OCI-LY7 (cell line): ENCODE results near the gene DIPK1B. TPM values are rescaled to one million over a fixed set of nuclear protein-coding genes. Genes with fewer than 3 reads are reported as not detected.

Experiments used
- BruUV-seq: library from RNA; stranded (reverse); fragments of 400-500 nt; replicated peaks from 2 replicates; lab custom pipeline; 2021; lab: Mats Ljungman, UMichigan
- CTCF ChIA-PET: fragments of 300-600 bp; sonication (Branson Sonifier 250); formaldehyde crosslinking; loops from one replicate; lab custom pipeline; 2022; ENCODE audit warnings: antibody characterized with exemption; ENCODE audit not compliant: unreplicated experiment; lab: Charles Lee
- POLR2A ChIA-PET: fragments of 300-600 bp; sonication (Branson Sonifier 250); formaldehyde crosslinking; loops from one replicate; lab custom pipeline; 2022; ENCODE audit warnings: antibody characterized with exemption; lab: Charles Lee
- DNase-seq: peaks from one replicate; pipeline ENCODE4 v3.0.0-alpha.2; 2015; ENCODE audit warnings: low spot score
- H2AFZ ChIP-seq: fragments of 200-600 bp; sonication (generic), shearing (Covaris generic); 2 replicates; pipeline ENCODE4 v1.6.1; 2014; ENCODE audit warnings: mild to moderate bottlenecking, antibody characterized with exemption, low read length, moderate library complexity
- H3K27ac ChIP-seq: fragments of 200-600 bp; sonication (generic); 2 replicates; pipeline ENCODE4 v1.5.1; 2014; ENCODE audit warnings: mixed run types, low read depth, mild to moderate bottlenecking, moderate library complexity, low read length, inconsistent platforms; ENCODE audit not compliant: poor library complexity, severe bottlenecking
- H3K36me3 ChIP-seq: fragments of 200-600 bp; sonication (generic); 2 replicates; pipeline ENCODE4 v1.6.1; 2014; ENCODE audit warnings: mild to moderate bottlenecking, antibody characterized with exemption, low read length, moderate library complexity, mixed read lengths; ENCODE audit not compliant: insufficient read depth
- H3K4me1 ChIP-seq: fragments of 200-600 bp; sonication (generic); 2 replicates; pipeline ENCODE4 v1.5.1; 2014; ENCODE audit warnings: mild to moderate bottlenecking, low read length; ENCODE audit not compliant: insufficient read depth, poor library complexity, severe bottlenecking
- H3K4me2 ChIP-seq: fragments of 200-600 bp; sonication (generic); 2 replicates; pipeline ENCODE4 v1.6.1; 2014; ENCODE audit warnings: mild to moderate bottlenecking, low read length
- H3K4me3 ChIP-seq: fragments of 200-600 bp; sonication (generic); 2 replicates; pipeline ENCODE4 v1.5.1; 2014; ENCODE audit warnings: mild to moderate bottlenecking, low read depth, low read length; ENCODE audit not compliant: poor library complexity, severe bottlenecking
- H3K79me2 ChIP-seq: fragments of 200-600 bp; sonication (generic); 2 replicates; pipeline ENCODE4 v1.6.1; 2016; ENCODE audit warnings: low read depth, mild to moderate bottlenecking, low read length, moderate library complexity, mixed read lengths; ENCODE audit not compliant: insufficient read depth
- H3K9me2 ChIP-seq: fragments of 200-600 bp; sonication (generic); 2 replicates; pipeline ENCODE4 v1.6.1; 2016; ENCODE audit warnings: mild to moderate bottlenecking, low read length, mixed read lengths; ENCODE audit not compliant: insufficient read depth
- H3K9me3 ChIP-seq: fragments of 200-600 bp; sonication (generic); 2 replicates; pipeline ENCODE4 v1.6.1; 2014; ENCODE audit warnings: mild to moderate bottlenecking, mixed run types, low read length, mixed read lengths
- H4K20me1 ChIP-seq: fragments of 200-600 bp; sonication (generic); 2 replicates; pipeline ENCODE4 v1.6.1; 2014; ENCODE audit warnings: mild to moderate bottlenecking, antibody characterized with exemption, low read length, moderate library complexity, mixed read lengths; ENCODE audit not compliant: insufficient read depth
- EZH2phosphoT487 ChIP-seq: fragments of 200-600 bp; sonication (generic); IDR thresholded peaks from 2 replicates; pipeline ENCODE4 v1.6.1; 2018; ENCODE audit warnings: low read depth, borderline replicate concordance, mild to moderate bottlenecking, mixed run types, antibody characterized with exemption, low read length, moderate library complexity, mixed read lengths
- intact Hi-C: fragments of 100-400 bp; cut with micrococcal nuclease; formaldehyde crosslinking; loops from one replicate; pipeline ENCODE4 v1.10.0; 2022; ENCODE audit not compliant: unreplicated experiment
- total RNA-seq, 2 experiments: library from RNA; depleted of rRNA in 1 of 2; stranded (reverse); fragments of >200 nt in 1 of 2; shearing (Covaris generic) in 1 of 2; gene quantifications; 2 replicates each; pipeline ENCODE4 v1.2.3, GENCODE V29; 2014 to 2022
- TF ChIP-seq, protein P1 (sequence below): fragments of 200-600 bp; sonication (generic); conservative IDR thresholded peaks from 2 replicates; pipeline ENCODE4 v1.5.1; 2014; ENCODE audit warnings: mild to moderate bottlenecking, antibody characterized with exemption, low read length, moderate library complexity, mixed read lengths

DIPK1B gene
- total RNA-seq, 2 experiments from 2014 or later, result 0.30 to 13.3 TPM

- Histone ChIP-seq H4K20me1 (peaks cover 27% of the 10 kb centered on the region), H3K36me3 (peaks cover 64% of the 10 kb centered on the region), H3K4me2 (peak overlapping the region; percentile 93; the same call in 1 of the 2 replicates), H2AFZ (no peak overlapping the region), H3K4me1 (peaks cover 32% of the 10 kb centered on the region), H3K9me3 (no peaks in the 10 kb centered on the region), H3K79me2 (peaks cover 40% of the 10 kb centered on the region), H3K9me2 (no peaks in the 10 kb centered on the region), H3K4me3 (no peak overlapping the region), H3K27ac (no peak overlapping the region)
- POLR2A ChIA-PET, result no interaction called here
- no TSS peak for BruUV-seq
- intact Hi-C loops, result no loop called here
- no peak for DNase-seq
- CTCF ChIA-PET, result no interaction called here
- TF ChIP-seq, protein P1, sequence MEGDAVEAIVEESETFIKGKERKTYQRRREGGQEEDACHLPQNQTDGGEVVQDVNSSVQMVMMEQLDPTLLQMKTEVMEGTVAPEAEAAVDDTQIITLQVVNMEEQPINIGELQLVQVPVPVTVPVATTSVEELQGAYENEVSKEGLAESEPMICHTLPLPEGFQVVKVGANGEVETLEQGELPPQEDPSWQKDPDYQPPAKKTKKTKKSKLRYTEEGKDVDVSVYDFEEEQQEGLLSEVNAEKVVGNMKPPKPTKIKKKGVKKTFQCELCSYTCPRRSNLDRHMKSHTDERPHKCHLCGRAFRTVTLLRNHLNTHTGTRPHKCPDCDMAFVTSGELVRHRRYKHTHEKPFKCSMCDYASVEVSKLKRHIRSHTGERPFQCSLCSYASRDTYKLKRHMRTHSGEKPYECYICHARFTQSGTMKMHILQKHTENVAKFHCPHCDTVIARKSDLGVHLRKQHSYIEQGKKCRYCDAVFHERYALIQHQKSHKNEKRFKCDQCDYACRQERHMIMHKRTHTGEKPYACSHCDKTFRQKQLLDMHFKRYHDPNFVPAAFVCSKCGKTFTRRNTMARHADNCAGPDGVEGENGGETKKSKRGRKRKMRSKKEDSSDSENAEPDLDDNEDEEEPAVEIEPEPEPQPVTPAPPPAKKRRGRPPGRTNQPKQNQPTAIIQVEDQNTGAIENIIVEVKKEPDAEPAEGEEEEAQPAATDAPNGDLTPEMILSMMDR, result no peak
- no peak for TF ChIP-seq EZH2phosphoT487
Observed at GRCh38 chr9:136724772-136725171, 12.4 kb downstream of the DIPK1B start.

- DNase-seq, result no peak
- ChIA-PET CTCF (no interaction called here), POLR2A (interaction anchor here (0.5 kb wide), 1 partner anchor 48 kb away, joined by 3 read pairs; no protein-coding TSS in a partner anchor)
- H3K4me3 ChIP-seq, result peak overlapping the region; percentile 100
- H3K9me3 ChIP-seq, result no peaks in the 10 kb centered on the region
- no peak overlapping the region for H2AFZ ChIP-seq
- H3K4me1 ChIP-seq, result peaks cover 32% of the 10 kb centered on the region
- H3K79me2 ChIP-seq, result peaks cover 41% of the 10 kb centered on the region
- H4K20me1 ChIP-seq, result peaks cover 27% of the 10 kb centered on the region
- TF ChIP-seq EZH2phosphoT487, result no peak
- TF ChIP-seq, protein P1, result no peak
- peak overlapping the region; percentile 93 for H3K4me2 ChIP-seq
- BruUV-seq, result no TSS peak
- peak overlapping the region; percentile 78 for H3K27ac ChIP-seq
- no peaks in the 10 kb centered on the region for H3K9me2 ChIP-seq
- intact Hi-C loops, result no loop called here
- peaks cover 64% of the 10 kb centered on the region for H3K36me3 ChIP-seq
Observed at GRCh38 chr9:136725612-136726011, 13.2 kb downstream of the DIPK1B start.

DNA sequence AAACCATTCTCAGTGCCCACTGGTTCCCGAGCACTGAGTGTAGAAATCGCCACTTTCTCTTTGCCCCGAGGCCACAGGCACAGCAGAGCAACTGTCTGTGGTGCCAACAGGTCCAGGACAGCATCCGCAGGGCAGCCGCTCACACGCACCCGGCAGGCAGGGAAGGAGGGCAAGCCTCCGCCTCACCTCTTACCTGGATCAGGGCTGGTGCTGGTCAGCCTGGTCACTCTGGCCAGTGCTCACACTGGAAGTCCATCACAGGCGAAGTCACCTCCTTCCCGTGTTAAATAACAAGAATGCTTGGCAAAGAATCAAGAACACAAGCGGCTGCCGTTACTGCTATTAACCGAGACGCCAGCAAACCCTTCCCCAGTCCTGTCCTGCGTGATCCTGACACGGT, 13.7 kb downstream of the DIPK1B start:
- Histone ChIP-seq H3K36me3 (peaks cover 62% of the 10 kb centered on the region), H3K4me1 (peaks cover 32% of the 10 kb centered on the region), H2AFZ (no peak overlapping the region), H3K4me3 (peak overlapping the region; percentile 100), H4K20me1 (peaks cover 27% of the 10 kb centered on the region), H3K9me2 (no peaks in the 10 kb centered on the region), H3K27ac (peak overlapping the region; percentile 78), H3K79me2 (peaks cover 41% of the 10 kb centered on the region), H3K9me3 (no peaks in the 10 kb centered on the region), H3K4me2 (peak overlapping the region; percentile 93)
- intact Hi-C loops, result no loop called here
- no peak for DNase-seq
- CTCF ChIA-PET, result no interaction called here
- TF ChIP-seq, protein P1, result no peak
- TF ChIP-seq EZH2phosphoT487, result no peak
- no TSS peak for BruUV-seq
- POLR2A ChIA-PET, result interaction anchor here (0.5 kb wide), 1 partner anchor 49 kb away, joined by 3 read pairs; no protein-coding TSS in a partner anchor
